GM19452 (cell line): ENCODE measurements around the gene SLC7A7.
"Not testable (repeated sequence)": the region's sequence is repeated elsewhere in the genome, so short reads cannot be mapped to it uniquely, and the experiment has no call there.

Source experiments
- ATAC-seq: cut with Tn5 transposase; IDR thresholded peaks from one replicate; pipeline ENCODE4 v1.9.1; 2021; ENCODE audit not compliant: unreplicated experiment

Gene SLC7A7

GRCh38 chr14:22822016-22822570 is 6.9 kb upstream of the SLC7A7 start:
- ATAC-seq: no peak

GRCh38 chr14:22821193-22822015 is 6.2 kb upstream of the SLC7A7 start:
- no peak for ATAC-seq

- no peak for ATAC-seq
These were observed 5.5 kb upstream of the SLC7A7 start for GRCh38 chr14:22820731-22821130.

GRCh38 chr14:22819151-22819988 is 4.1 kb upstream of the SLC7A7 start:
- no peak for ATAC-seq

GRCh38 chr14:22814373-22814772 is 862 bp downstream of the SLC7A7 start:
- ATAC-seq: no peak

GRCh38 chr14:22813145-22813544 is 2.1 kb downstream of the SLC7A7 start:
- no peak for ATAC-seq

- ATAC-seq: no peak
These were observed 2.5 kb downstream of the SLC7A7 start for GRCh38 chr14:22812744-22813143.

GRCh38 chr14:22811722-22812121 is 3.5 kb downstream of the SLC7A7 start:
- no peak for ATAC-seq

- no peak for ATAC-seq
These were observed 6.6 kb downstream of the SLC7A7 start for GRCh38 chr14:22808388-22809209.

GRCh38 chr14:22807432-22808087 is 7.7 kb downstream of the SLC7A7 start:
- no peak for ATAC-seq

GRCh38 chr14:22805235-22805634 is 10.0 kb downstream of the SLC7A7 start:
- not testable (repeated sequence) for ATAC-seq

- no peak for ATAC-seq
These were observed 11.6 kb downstream of the SLC7A7 start for GRCh38 chr14:22803687-22803974.

- no peak for ATAC-seq
These were observed 12.2 kb downstream of the SLC7A7 start for GRCh38 chr14:22802860-22803686.

- ATAC-seq: no peak
These were observed 13.5 kb downstream of the SLC7A7 start for GRCh38 chr14:22801716-22802115.

GRCh38 chr14:22800346-22800745 is 14.9 kb downstream of the SLC7A7 start:
- ATAC-seq: no peak

GRCh38 chr14:22798528-22798927 is 16.7 kb downstream of the SLC7A7 start:
- ATAC-seq: no peak

GRCh38 chr14:22797017-22797917 is 18.0 kb downstream of the SLC7A7 start:
- no peak for ATAC-seq

- ATAC-seq: peak; percentile 62
These were observed 19.0 kb downstream of the SLC7A7 start for GRCh38 chr14:22796087-22796707.
